Adipose tissue (tissue), 3 donors: ENCODE data around the gene ASB1. TPM values are rescaled to one million over a fixed set of nuclear protein-coding genes. Genes with fewer than 3 reads are reported as not detected.

Experiments used
- H3K27ac ChIP-seq: one replicate; pipeline ENCODE4 v1.5.1; 2013; ENCODE audit warnings: low read depth, low read length
- WGBS, 3 donors: extraction: QIAGEN DNeasy Blood & Tissue Kit; methylation state at CpG; one replicate each; pipeline ENCODE4 v1.1.7; 2013; 5-methylcytosine and 5-hydroxymethylcytosine counted together
- polyA plus RNA-seq, 3 donors: library from polyadenylated mRNA; stranded (reverse); fragments of 200-250 nt; gene quantifications; one replicate each; pipeline ENCODE4 v1.2.3, GENCODE V29; 2013
- donor health status: healthy with polysubstance abuse.
- donor health status: Bipolar disorder and iron deficiency.
- donor health status: healthy.

Gene ASB1
- polyA plus RNA-seq, 3 donors: 7.1 to 17.7 (median 17.7) TPM

DNA sequence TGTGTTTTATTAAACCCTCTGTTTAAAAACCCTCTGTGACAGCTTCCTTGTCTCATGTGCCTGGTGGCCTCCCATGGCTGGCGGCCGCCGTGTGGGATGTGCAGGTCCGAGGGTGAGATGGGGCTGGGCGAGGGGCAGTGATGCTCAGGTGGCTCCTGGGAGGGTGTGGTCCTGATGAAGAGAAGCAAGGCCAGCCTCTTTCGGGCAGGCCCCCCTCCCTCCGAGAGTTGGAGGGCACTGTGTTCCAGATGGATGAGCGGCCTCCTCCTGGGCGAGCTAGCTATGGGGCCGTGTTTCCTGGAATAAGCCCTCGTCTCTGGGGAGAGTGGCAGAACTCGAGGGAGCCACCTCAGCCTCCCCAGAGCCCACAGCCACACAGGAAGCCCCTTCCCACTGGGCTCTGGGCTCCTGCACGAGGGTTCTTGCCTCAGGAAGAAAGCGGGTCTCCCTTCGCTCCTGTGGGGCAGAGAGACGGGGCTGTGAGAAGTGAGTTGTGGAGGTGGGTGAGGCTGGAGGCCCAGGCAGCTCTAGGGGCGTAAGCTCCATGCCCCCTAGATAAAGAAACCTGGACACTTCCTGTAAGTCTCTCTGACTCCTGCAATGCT is 72.1 kb downstream of the ASB1 start:
- H3K27ac ChIP-seq: no peak overlapping the region
- WGBS, 3 donors: 84 to 94% (median 86%) methylated on average over 17 of the region's 17 CpGs

DNA sequence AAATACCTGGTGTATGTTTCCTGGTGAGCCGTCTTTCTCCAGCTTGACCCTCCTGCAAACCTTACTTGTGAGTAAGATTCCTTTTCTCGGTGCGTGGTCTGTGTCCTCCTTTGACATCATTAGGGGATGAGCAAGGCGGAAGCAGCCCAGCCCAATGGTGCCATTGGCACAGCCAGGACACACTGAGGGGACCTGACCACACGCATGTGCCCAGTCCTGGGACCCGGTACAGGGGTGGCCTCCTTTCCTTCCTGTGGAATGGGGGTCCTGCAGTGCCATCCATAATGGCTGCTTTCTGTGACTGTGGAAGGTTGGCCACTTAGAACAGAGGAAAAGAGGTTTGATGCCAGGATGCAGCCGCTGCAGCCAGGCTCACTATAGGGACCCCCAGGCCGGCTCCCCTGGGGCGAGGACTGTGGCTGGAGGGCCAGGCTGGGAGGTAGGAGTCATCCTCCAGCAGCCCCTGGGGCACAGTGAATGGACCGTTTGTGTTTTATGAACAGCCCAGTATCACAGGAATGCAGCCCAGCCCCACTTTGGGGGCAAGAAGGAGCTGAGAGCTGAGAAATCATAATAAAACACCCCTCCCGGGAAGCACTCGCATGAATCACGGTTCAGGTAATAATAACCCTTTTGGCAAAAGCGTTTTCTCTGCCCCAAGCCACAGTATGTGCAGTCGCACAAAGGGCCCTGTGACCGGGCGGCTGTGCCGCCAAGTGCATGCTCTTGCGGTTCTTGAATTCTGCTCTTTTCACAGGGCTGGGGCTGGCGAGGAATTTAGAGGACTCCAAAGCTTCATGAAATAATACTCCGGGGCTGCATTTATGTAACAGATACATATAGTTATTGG is 73.2 kb downstream of the ASB1 start:
- 86 to 93% (median 90%) methylated on average over 21 of the region's 21 CpGs for WGBS, 3 donors
- no peak overlapping the region for H3K27ac ChIP-seq

DNA sequence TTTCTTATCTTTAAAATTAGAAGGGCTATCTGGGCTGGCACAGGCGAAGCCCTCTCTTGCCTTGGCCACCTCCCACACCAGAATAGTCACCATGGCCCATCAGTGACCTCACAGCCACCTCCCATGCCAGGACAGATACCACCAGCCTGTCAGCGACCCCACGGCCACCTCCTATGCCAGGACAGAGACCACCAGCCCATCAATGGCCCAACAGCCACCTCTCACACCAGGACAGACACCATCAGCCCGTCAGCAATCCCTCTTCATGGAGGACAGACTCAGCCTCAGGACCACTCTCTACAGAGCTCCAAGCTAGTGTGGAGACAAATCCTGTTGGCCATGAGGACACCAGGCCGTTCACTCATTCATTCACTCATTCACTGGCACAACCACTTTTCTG is 74.6 kb downstream of the ASB1 start:
- 85 to 96% (median 90%) methylated on average over 5 of the region's 5 CpGs for WGBS, 3 donors
- no peak overlapping the region for H3K27ac ChIP-seq

Other genes starting within 250 kb of the ASB1 start
- 10 to 100 TPM; 25.7 to 39.0 (median 30.7) TPM for gene ILKAP, start 223.2 kb upstream of the ASB1 start, polyA plus RNA-seq
- 10 to 100 TPM in 1 of 3 donors, 1 to 10 TPM in 2; 2.9 to 24.4 (median 3.5) TPM for gene HES6, start 186.9 kb upstream of the ASB1 start, polyA plus RNA-seq
- 1 to 10 TPM; 3.6 to 5.6 (median 4.9) TPM for gene PER2, start 138.3 kb upstream of the ASB1 start, polyA plus RNA-seq
- gene TRAF3IP1, start 106.4 kb upstream of the ASB1 start, polyA plus RNA-seq: 1 to 10 TPM; 3.1 to 7.8 (median 5.5) TPM